Activated CD4-positive, alpha-beta memory T cell treated with anti-CD3 and anti-CD28 coated beads for 36 hours (primary cell): ENCODE results near the gene MMP20. TPM values are rescaled to one million over a fixed set of nuclear protein-coding genes. Genes with fewer than 3 reads are reported as not detected.
A peak's percentile ranks its signal among the peaks of the same experiment; 100 is the strongest.

ENCODE experiments used
- CTCF ChIA-PET: fragments of 350-600 bp; sonication (Branson Sonifier 250); formaldehyde crosslinking; loops from one replicate; lab custom pipeline; 2021; ENCODE audit warnings: antibody characterized with exemption, inconsistent platforms; lab: Charles Lee
- POLR2A ChIA-PET: fragments of 350-600 bp; sonication (Branson Sonifier 250); formaldehyde crosslinking; loops from one replicate; lab custom pipeline; 2021; ENCODE audit warnings: antibody characterized with exemption; lab: Charles Lee
- DNase-seq: peaks from one replicate; pipeline ENCODE4 v3.0.0-alpha.2; 2020
- H3K27ac Mint-ChIP-seq: one replicate; pipeline ENCODE4 v1.8.0; 2021; ENCODE audit warnings: mixed read lengths
- H3K27me3 Mint-ChIP-seq: one replicate; pipeline ENCODE4 v1.8.0; 2021; ENCODE audit warnings: mixed read lengths
- H3K36me3 Mint-ChIP-seq: one replicate; pipeline ENCODE4 v1.8.0; 2021; ENCODE audit warnings: mixed read lengths
- H3K4me1 Mint-ChIP-seq: one replicate; pipeline ENCODE4 v1.8.0; 2021; ENCODE audit warnings: low read depth, mixed read lengths
- H3K4me3 Mint-ChIP-seq: one replicate; pipeline ENCODE4 v1.8.0; 2021; ENCODE audit warnings: mild to moderate bottlenecking, mixed read lengths
- H3K9me3 Mint-ChIP-seq: one replicate; pipeline ENCODE4 v1.8.0; 2021; ENCODE audit warnings: mixed read lengths
- intact Hi-C: fragments of 100-400 bp; cut with micrococcal nuclease; formaldehyde crosslinking; loops from one replicate; pipeline ENCODE4 v1.15.1; 2023
- total RNA-seq, 2 experiments: library from RNA; stranded (reverse); gene quantifications; one replicate each; pipeline ENCODE4 v1.2.3, GENCODE V29; 2021

Gene MMP20
- total RNA-seq, 2 experiments from 2014 or later, result not detected

GRCh38 chr11:102604875-102605274 is 20.3 kb downstream of the MMP20 start:
- Mint-ChIP-seq H3K27ac (no peak overlapping the region), H3K4me1 (peaks cover 12% of the 10 kb centered on the region), H3K4me3 (no peak overlapping the region), H3K9me3 (no peaks in the 10 kb centered on the region), H3K27me3 (peaks cover 1% of the 10 kb centered on the region), H3K36me3 (no peaks in the 10 kb centered on the region)
- no peak for DNase-seq
- ChIA-PET CTCF (interaction anchor here (1.7 to 2.2 kb wide), 2 partner anchors 9 to 263 kb away, joined by 5 to 8 read pairs; no protein-coding TSS in a partner anchor), POLR2A (no interaction called here)
- intact Hi-C loops, result no loop called here

- H3K4me3 Mint-ChIP-seq, result no peak overlapping the region
Measured at GRCh38 chr11:102604011-102604410, 21.1 kb downstream of the MMP20 start.

GRCh38 chr11:102603576-102603975 is 21.6 kb downstream of the MMP20 start:
- peaks cover 1% of the 10 kb centered on the region for H3K27me3 Mint-ChIP-seq
- CTCF ChIA-PET, result interaction anchor here (1.1 to 2.2 kb wide), 5 partner anchors 9 to 262 kb away, joined by 4 to 8 read pairs (median 5); no protein-coding TSS in a partner anchor
- H3K4me1 Mint-ChIP-seq, result peaks cover 25% of the 10 kb centered on the region
- H3K27ac Mint-ChIP-seq, result no peak overlapping the region
- no peak overlapping the region for H3K4me3 Mint-ChIP-seq
- no peaks in the 10 kb centered on the region for H3K9me3 Mint-ChIP-seq
- H3K36me3 Mint-ChIP-seq, result no peaks in the 10 kb centered on the region
- POLR2A ChIA-PET, result no interaction called here
- intact Hi-C loops, result no loop called here
- DNase-seq, result no peak

More at GRCh38 chr11:102604011-102604410, 21.1 kb downstream of the MMP20 start:
- ChIA-PET POLR2A (no interaction called here), CTCF (interaction anchor here (1.1 to 2.2 kb wide), 4 partner anchors 10 to 262 kb away, joined by 4 to 8 read pairs (median 4); no protein-coding TSS in a partner anchor)
- peaks cover 20% of the 10 kb centered on the region for H3K4me1 Mint-ChIP-seq
- H3K27ac Mint-ChIP-seq, result no peak overlapping the region
- H3K9me3 Mint-ChIP-seq, result no peaks in the 10 kb centered on the region
- H3K27me3 Mint-ChIP-seq, result peaks cover 1% of the 10 kb centered on the region
- DNase-seq, result no peak
- no peaks in the 10 kb centered on the region for H3K36me3 Mint-ChIP-seq
- intact Hi-C loops, result no loop called here

GRCh38 chr11:102603091-102603490 is 22.0 kb downstream of the MMP20 start:
- peaks cover 28% of the 10 kb centered on the region for H3K4me1 Mint-ChIP-seq
- POLR2A ChIA-PET, result no interaction called here
- H3K36me3 Mint-ChIP-seq, result no peaks in the 10 kb centered on the region
- no peak for DNase-seq
- CTCF ChIA-PET, result interaction anchor here (1.1 to 1.8 kb wide), 4 partner anchors 10 to 261 kb away, joined by 4 to 8 read pairs (median 4); no protein-coding TSS in a partner anchor
- intact Hi-C loops, result no loop called here
- peaks cover 1% of the 10 kb centered on the region for H3K27me3 Mint-ChIP-seq
- H3K27ac Mint-ChIP-seq, result no peak overlapping the region
- no peak overlapping the region for H3K4me3 Mint-ChIP-seq
- no peaks in the 10 kb centered on the region for H3K9me3 Mint-ChIP-seq

DNA sequence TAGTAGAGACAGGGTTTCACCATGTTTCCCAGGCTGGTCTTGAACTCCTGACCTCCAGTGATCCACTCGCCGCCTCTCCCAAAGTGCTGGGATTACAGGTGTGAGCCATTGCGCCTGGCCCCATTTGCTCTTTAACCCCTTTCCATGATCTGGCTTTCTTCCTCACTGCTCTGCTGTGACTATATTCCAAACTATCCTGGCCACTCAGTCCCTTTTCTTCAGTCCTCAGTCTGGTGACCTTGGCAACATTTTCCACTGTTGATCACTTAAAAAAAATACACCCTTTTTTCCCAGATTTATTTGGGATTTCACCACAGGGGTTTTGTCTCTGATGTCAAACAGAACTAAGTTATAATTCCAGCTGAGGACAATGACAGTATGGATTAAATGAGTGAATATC is 24.5 kb downstream of the MMP20 start:
- ChIA-PET POLR2A (no interaction called here), CTCF (interaction anchor here (0.5 to 2.4 kb wide), 2 partner anchors 13 to 266 kb away, joined by 3 to 14 read pairs; no protein-coding TSS in a partner anchor)
- no peaks in the 10 kb centered on the region for H3K9me3 Mint-ChIP-seq
- no peak overlapping the region for H3K27ac Mint-ChIP-seq
- peaks cover 35% of the 10 kb centered on the region for H3K4me1 Mint-ChIP-seq
- DNase-seq, result no peak
- peaks cover 1% of the 10 kb centered on the region for H3K27me3 Mint-ChIP-seq
- no peak overlapping the region for H3K4me3 Mint-ChIP-seq
- intact Hi-C loops, result no loop called here
- no peaks in the 10 kb centered on the region for H3K36me3 Mint-ChIP-seq

DNA sequence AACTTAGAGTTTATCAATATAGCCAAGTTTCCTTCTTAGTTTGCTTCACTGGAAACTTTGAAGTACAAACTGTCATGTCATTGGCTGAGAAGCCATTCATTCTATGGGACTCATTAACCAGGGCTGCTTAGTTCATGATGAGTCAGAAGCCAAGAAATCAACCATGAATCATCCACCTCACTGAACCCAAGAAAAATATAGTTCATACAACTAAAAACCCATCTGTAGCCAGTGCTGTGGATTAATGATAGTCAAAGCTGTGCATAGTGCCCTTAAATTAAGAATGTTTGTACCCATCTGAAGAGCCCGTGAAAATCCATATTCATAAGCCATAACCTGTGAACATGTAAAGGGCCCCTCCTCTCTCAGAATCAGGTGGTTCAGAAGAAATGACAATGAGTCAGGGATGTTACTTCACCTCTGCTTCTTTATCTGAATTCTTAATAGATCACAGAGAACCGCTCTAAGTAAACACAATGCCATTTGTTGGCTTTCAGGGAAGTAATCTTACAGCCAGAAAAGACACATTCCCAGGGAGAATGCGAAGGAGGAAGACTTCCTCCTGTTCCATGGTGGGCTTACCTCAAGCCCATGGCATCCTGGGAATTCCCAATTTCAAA is 25.4 kb downstream of the MMP20 start:
- Mint-ChIP-seq H3K27ac (peak overlapping the region; percentile 75), H3K4me1 (peaks cover 35% of the 10 kb centered on the region), H3K36me3 (no peaks in the 10 kb centered on the region), H3K27me3 (peaks cover 1% of the 10 kb centered on the region), H3K4me3 (no peak overlapping the region), H3K9me3 (no peaks in the 10 kb centered on the region)
- CTCF ChIA-PET, result interaction anchor here (2.0 to 2.4 kb wide), 2 partner anchors 13 to 104 kb away, joined by 5 to 14 read pairs; no protein-coding TSS in a partner anchor
- no peak for DNase-seq
- POLR2A ChIA-PET, result interaction anchor here (1.3 kb wide), 1 partner anchor 183 kb away, joined by 4 read pairs; no protein-coding TSS in a partner anchor
- intact Hi-C loops, result loop anchor here (1.0 to 5.0 kb wide), 5 partner anchors 10 to 252 kb away; partner anchors contain the start of gene BIRC2

GRCh38 chr11:102598272-102598671 is 26.9 kb downstream of the MMP20 start:
- H3K27ac Mint-ChIP-seq, result no peak overlapping the region
- H3K4me1 Mint-ChIP-seq, result peaks cover 35% of the 10 kb centered on the region
- no peak for DNase-seq
- peaks cover 1% of the 10 kb centered on the region for H3K27me3 Mint-ChIP-seq
- ChIA-PET CTCF (interaction anchor here (1.3 kb wide), 1 partner anchor 34 kb away, joined by 7 read pairs; no protein-coding TSS in a partner anchor), POLR2A (interaction anchor here (1.3 kb wide), 1 partner anchor 181 kb away, joined by 4 read pairs; no protein-coding TSS in a partner anchor)
- no peaks in the 10 kb centered on the region for H3K36me3 Mint-ChIP-seq
- no peaks in the 10 kb centered on the region for H3K9me3 Mint-ChIP-seq
- intact Hi-C loops, result loop anchor here (5.0 kb wide), 1 partner anchor 181 kb away; no protein-coding TSS in a partner anchor
- H3K4me3 Mint-ChIP-seq, result no peak overlapping the region

- H3K4me3 Mint-ChIP-seq, result no peak overlapping the region
- H3K27me3 Mint-ChIP-seq, result peaks cover 1% of the 10 kb centered on the region
- H3K4me1 Mint-ChIP-seq, result peaks cover 38% of the 10 kb centered on the region
- POLR2A ChIA-PET, result no interaction called here
- intact Hi-C loops, result loop anchor here (5.0 kb wide), 1 partner anchor 179 kb away; no protein-coding TSS in a partner anchor
- no peak for DNase-seq
- H3K27ac Mint-ChIP-seq, result no peak overlapping the region
- no peaks in the 10 kb centered on the region for H3K36me3 Mint-ChIP-seq
- CTCF ChIA-PET, result interaction anchor here (1.2 kb wide), 1 partner anchor 16 kb away, joined by 5 read pairs; no protein-coding TSS in a partner anchor
- no peaks in the 10 kb centered on the region for H3K9me3 Mint-ChIP-seq
Measured at GRCh38 chr11:102596578-102596977, 28.6 kb downstream of the MMP20 start.

- no peaks in the 10 kb centered on the region for H3K9me3 Mint-ChIP-seq
- H3K36me3 Mint-ChIP-seq, result no peaks in the 10 kb centered on the region
- POLR2A ChIA-PET, result no interaction called here
- peaks cover 1% of the 10 kb centered on the region for H3K27me3 Mint-ChIP-seq
- DNase-seq, result no peak
- H3K4me1 Mint-ChIP-seq, result peaks cover 28% of the 10 kb centered on the region
- CTCF ChIA-PET, result interaction anchor here (0.8 to 2.5 kb wide), 2 partner anchors 12 to 20 kb away, joined by 3 to 9 read pairs; no protein-coding TSS in a partner anchor
- intact Hi-C loops, result no loop called here
- H3K27ac Mint-ChIP-seq, result no peak overlapping the region
- H3K4me3 Mint-ChIP-seq, result no peak overlapping the region
Measured at GRCh38 chr11:102592634-102593581, 32.2 kb downstream of the MMP20 start.

- no peak for DNase-seq
- H3K9me3 Mint-ChIP-seq, result no peaks in the 10 kb centered on the region
- peaks cover 25% of the 10 kb centered on the region for H3K4me1 Mint-ChIP-seq
- POLR2A ChIA-PET, result no interaction called here
- no peak overlapping the region for H3K4me3 Mint-ChIP-seq
- H3K27ac Mint-ChIP-seq, result no peak overlapping the region
- peaks cover under 1% of the 10 kb centered on the region for H3K36me3 Mint-ChIP-seq
- intact Hi-C loops, result no loop called here
- peaks cover 1% of the 10 kb centered on the region for H3K27me3 Mint-ChIP-seq
- CTCF ChIA-PET, result interaction anchor here (0.8 to 2.5 kb wide), 2 partner anchors 12 to 21 kb away, joined by 3 to 9 read pairs; no protein-coding TSS in a partner anchor
Measured at GRCh38 chr11:102592131-102592530, 33.0 kb downstream of the MMP20 start.

GRCh38 chr11:102591160-102591718 is 33.9 kb downstream of the MMP20 start:
- Mint-ChIP-seq H3K27me3 (peaks cover 1% of the 10 kb centered on the region), H3K27ac (no peak overlapping the region), H3K4me3 (no peak overlapping the region), H3K36me3 (peaks cover 1% of the 10 kb centered on the region), H3K9me3 (no peaks in the 10 kb centered on the region), H3K4me1 (peaks cover 22% of the 10 kb centered on the region)
- ChIA-PET POLR2A (no interaction called here), CTCF (interaction anchor here (2.5 kb wide), 1 partner anchor 22 kb away, joined by 9 read pairs; no protein-coding TSS in a partner anchor)
- no peak for DNase-seq
- intact Hi-C loops, result no loop called here
